SIG-M5 treated with dmso at 0.1 percent for 504 hours (cell line): ENCODE results near the gene BACH2.
"Not testable (repeated sequence)": the region's sequence is repeated elsewhere in the genome, so short reads cannot be mapped to it uniquely, and the experiment has no call there.

Experiments
- DNase-seq: peaks from one replicate; lab custom pipeline; 2025; ENCODE audit not compliant: unreplicated experiment; lab: John Stamatoyannopoulos, UW

Gene BACH2

DNA sequence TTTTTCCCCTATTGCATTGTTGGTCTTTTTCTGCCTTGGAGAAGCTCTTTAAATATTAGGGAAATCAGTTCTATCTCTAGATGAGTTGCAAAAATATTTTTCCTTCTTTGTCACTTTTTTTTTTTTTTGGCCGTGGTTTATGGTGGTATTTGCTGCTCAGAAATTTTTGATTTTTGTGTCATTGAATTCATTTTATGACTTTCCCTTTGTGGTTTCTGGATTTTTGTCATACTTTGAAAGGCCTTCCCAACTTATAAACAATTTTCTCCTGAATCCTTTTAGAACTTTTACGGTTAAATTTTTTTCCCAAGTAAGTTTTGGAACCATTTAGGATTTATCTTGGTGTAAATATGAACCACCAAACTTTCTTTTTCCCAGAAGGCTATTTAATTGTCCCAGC, 256.7 kb downstream of the BACH2 start:
- DNase-seq = no peak

GRCh38 chr6:90038961-90039653, 257.5 kb downstream of the BACH2 start:
- DNase-seq = no peak

DNA sequence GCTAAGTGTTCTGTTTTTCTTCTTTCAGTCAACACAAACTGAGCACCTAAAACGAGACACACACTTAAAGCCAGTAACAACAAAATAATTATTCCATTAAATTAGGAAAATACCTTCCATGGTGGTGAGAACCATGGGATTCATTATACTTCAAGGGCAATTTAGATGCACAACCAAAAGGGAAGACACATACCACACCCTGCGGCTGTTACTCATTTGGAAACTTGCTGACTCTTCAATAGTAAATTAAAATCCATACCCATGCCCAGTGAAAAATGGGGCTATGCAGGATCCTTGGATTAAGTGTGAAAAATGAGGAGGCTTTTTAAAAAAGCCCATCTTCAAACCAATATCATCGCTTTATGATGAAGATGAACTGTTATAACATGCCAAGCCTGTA, 259.7 kb downstream of the BACH2 start:
- DNase-seq = no peak

GRCh38 chr6:90035047-90035723, 261.5 kb downstream of the BACH2 start:
- no peak for DNase-seq

DNA sequence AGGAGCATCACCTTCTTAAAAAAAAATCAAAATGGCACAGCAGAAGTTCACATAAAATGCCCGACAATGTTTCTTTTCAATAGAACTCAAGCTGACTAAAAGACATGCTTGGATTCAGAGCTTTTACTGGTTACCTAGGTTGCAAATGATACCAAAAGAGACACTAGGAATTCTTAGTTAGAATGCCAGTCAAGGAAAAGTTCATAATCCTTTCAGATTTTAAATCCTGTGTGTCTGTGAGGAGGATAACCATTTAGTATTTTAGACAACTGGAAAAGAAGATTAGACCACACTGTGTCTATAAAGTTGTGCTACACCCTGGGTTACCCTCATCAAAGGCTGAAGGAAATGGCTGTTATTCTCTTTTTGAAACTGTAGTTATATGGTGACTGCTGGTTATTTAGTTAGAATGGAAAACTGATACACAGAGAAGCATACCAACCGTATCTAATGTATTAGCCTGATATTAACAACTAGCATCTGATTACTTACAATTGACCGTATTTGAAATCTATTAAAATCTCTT, 262.8 kb downstream of the BACH2 start:
- no peak for DNase-seq

- DNase-seq = not testable (repeated sequence)
Observed at GRCh38 chr6:90032489-90033212, 264.0 kb downstream of the BACH2 start.

- no peak for DNase-seq
Observed at GRCh38 chr6:90028995-90029635, 267.5 kb downstream of the BACH2 start.

DNA sequence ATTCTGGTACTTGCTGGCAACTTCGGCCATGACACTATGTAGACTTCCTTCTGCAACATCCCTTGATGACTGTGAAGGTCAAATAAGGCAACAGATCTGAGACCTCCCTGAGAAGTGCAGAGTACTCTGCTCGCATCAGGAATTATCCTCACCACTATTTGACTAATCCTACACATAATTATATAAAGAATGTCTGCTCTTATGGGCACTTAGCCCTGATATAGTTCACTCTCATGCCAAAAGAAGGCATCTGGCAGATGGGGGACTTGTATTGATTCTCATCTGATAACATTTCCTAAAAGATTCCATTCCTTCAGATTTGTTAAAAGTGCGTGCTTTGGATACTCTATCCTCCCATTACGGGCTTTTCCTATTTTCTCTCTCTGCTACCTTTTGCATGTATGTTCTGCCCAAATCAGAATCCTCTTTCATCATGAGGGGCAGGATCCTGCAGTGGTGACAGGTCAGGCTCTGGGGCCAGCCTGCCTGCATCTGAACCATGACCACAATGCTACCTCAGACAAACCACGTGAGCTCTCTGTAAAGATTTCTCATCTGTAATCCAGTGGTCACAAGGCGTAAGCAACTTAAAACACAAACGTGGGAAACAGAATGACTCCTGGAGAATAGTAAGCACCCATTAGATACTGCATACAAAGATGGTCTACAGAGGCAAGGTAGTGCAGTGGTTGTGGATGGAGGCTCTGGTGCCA, 268.4 kb downstream of the BACH2 start:
- no peak for DNase-seq

DNA sequence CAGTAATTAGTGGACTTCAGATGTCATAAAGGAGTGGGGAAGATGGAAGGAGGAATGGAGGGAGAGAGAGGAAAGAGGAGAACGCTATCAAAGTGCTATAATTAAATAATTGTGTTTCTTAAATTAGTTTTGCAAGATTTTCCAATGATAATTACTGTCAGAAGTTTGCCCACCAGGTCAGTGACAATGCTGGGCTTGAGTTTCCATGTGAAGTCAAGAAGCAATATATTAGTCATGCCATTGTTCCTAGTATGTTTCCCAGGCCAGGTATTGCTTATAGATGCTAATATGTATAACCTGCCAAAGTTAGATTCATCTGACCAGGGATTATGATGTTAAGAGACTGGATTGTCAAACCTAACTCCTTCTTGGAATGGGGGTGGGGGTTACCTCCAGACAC, 270.4 kb downstream of the BACH2 start:
- DNase-seq = no peak

GRCh38 chr6:90025523-90026061, 271.1 kb downstream of the BACH2 start:
- DNase-seq = no peak

DNA sequence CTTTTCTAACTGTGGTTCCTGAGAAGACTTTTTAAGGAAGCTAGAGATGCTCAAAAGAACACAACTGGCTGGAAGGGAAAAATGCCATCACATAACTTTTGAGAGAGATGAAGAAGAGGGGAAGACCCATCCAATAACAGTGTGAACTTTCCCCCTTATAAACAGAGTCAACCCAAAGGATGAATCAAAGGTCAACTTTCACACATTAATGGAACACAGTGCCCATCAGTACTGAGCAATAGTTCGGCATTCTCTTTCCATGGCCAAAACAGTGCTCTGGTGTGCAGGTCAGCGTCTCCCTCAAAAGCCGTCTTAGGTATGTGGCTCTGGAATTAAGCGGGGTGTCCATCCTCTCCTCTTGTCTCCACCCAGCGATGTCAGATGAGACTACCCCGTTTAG, 272.0 kb downstream of the BACH2 start:
- no peak for DNase-seq

GRCh38 chr6:90021711-90022110, 274.9 kb downstream of the BACH2 start:
- DNase-seq = no peak

- no peak for DNase-seq
Observed at GRCh38 chr6:90020746-90021145, 275.9 kb downstream of the BACH2 start.

GRCh38 chr6:90019216-90019615, 277.4 kb downstream of the BACH2 start:
- DNase-seq = no peak

GRCh38 chr6:90015883-90016282, 280.8 kb downstream of the BACH2 start:
- no peak for DNase-seq

DNA sequence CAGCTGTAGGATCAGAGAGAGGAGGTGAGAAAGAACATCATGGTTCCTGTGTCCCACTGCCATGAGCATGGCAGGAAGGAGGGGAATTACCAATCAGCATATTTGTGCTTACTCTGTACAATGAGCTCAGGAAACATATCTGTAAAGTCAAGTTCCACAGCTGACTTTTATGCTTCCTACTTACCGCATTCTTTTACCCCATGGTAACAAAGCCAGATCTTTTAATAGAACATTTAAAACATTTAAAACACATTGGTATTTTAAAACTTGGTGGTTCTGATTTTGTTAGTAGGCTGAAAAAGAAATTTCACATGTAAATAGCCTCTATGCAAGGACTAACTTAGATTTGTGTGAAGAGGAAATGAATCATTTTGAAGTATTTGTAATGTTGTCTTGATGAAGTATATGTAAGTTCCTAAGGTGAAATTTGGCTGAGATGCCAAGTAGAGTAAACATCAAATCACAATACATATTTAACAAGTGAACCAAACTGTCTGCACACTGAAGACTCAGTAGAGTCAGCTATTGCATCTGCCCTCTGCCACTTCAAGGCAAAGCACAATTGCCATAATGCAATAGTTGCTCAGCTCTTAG, 287.6 kb downstream of the BACH2 start:
- no peak for DNase-seq

DNA sequence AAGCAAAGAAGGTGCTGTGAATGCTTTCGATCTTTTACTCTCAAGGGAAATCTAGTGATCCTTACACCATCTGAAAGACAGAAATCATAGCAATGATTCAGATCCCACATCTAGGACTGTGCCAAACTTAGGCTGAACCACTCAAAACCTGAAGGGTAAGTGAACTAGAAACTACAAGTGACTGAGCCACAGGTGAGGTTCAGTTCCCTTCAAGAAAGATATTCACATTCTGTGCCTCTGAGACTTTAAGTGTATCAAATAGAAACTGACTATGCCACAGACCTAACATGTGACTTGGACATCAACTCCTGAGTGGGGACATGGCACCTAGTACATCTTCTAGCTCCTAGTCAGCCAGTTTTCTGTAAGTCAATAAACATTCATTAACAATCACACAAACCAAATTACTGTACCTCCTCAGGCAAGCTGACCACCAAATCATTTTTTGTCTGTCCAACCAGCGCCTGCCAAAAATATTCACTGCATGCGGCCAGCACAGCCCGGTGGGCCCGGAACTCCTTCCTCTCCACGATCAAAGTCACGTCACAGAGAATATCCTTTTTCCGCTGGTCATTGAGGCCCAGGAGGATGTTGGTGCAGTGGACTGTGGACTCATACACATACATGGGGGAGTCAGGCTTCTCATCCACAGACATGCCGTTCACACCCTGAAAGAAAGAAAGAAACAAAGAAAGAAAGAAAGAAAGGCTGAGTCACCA, 288.3 kb downstream of the BACH2 start:
- no peak for DNase-seq

DNA sequence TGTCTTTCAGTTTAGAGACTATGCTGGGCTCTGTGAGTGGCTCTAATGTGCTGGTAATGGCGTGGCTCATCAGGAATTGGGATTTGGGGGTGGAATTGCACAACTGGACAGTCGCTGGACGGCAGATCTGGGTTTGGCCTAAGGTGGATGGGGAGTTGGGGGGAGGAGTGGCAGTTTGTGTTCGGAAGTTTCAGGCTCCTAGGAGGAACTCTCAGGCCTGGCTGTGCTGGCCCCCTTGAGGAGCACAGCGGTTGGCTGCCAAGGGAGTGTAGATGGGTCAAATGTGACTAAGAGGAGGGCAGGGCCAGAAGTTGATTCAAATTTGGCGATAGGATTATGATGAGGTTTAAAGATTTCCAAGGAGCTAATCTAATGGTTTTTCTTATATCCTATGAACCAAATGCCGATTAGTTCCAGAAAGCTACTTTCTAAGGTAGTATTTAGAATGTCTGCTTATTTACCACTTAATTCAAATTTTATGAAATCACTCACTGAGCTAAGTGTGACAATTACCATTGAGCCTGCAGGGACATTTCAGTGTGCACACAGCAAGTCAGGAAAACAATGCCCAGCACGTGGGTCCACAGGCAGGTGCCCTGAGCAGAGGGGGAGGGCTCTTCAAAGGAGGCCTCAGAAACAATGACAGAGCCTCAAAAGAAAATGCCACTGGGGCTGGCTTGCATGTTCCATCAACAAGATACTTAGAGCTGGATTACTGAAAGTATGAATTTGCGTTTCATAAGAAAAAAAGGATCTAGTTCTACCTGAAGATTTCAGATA, 291.4 kb downstream of the BACH2 start:
- DNase-seq = no peak

DNA sequence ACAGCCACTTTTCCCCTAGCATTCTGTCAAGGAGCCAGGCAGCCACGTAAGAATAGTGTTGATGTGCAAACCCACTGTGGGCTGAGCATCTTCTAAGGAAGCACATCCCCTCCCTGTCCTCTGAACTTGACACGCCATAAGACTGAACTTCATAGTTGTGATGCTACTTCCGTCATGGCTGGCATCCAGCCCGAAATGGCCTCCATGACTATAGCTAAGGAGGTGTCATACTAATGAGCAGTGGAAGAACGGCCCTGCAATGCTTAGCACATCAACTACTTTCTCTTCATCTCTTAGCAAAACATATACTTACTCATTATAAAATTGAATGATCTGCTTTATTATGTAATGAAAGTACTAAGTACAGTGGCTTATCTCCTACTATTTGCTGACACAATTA, 292.1 kb downstream of the BACH2 start:
- DNase-seq = no peak
